Activated CD4-positive, CD25-positive, alpha-beta regulatory T cell treated with anti-CD3 and anti-CD28 coated beads, Interleukin-2, amount 50 U/mL, for 16 hours (primary cell): Measurements from ENCODE around the gene DNAI4.

Experiments
- DNase-seq: peaks from one replicate; pipeline ENCODE4 v3.0.0-alpha.2; 2020; ENCODE audit warnings: low read depth, low spot score

The DNAI4 gene

GRCh38 chr1:66764994-66765578, 159.6 kb downstream of the DNAI4 start:
- DNase-seq: peak; percentile 18
